Lung (tissue), 12 donors: ENCODE results near the gene KCNIP4. TPM values are rescaled to one million over a fixed set of nuclear protein-coding genes. Genes with fewer than 3 reads are reported as not detected.

Source experiments
- ATAC-seq: fragments of 200-7000 bp; cut with Tn5 transposase; one replicate; pipeline ENCODE4 v1.9.1; 2020; ENCODE audit warnings: moderate number of reproducible peaks; ENCODE audit not compliant: insufficient read depth, low FRiP score
- DNase-seq, 3 donors: peaks; one replicate each; pipeline ENCODE4 v3.0.0-alpha.2; 2013 to 2017
- H3K27ac ChIP-seq, 2 donors: one replicate each; pipeline ENCODE4 v1.5.1; 2013; ENCODE audit warnings: mild to moderate bottlenecking in 2 of 2, moderate library complexity in 2 of 2, control low read depth in 1 of 2, inconsistent platforms in 1 of 2, low read depth in 1 of 2, low read length in 1 of 2
- H3K27me3 ChIP-seq, 3 donors: one replicate each; pipeline ENCODE4 v1.5.1; 2013; ENCODE audit warnings: low read length in 2 of 3; ENCODE audit not compliant: control insufficient read depth in 3 of 3, insufficient read depth in 3 of 3
- H3K36me3 ChIP-seq, 4 donors: one replicate each; pipeline ENCODE4 v1.5.1; 2013; ENCODE audit warnings: low read length in 4 of 4, mild to moderate bottlenecking in 1 of 4, moderate library complexity in 1 of 4; ENCODE audit not compliant: control insufficient read depth in 4 of 4, insufficient read depth in 4 of 4
- H3K4me1 ChIP-seq, 5 donors: one replicate each; pipeline ENCODE4 v1.5.1; 2013; ENCODE audit warnings: low read length in 5 of 5, mild to moderate bottlenecking in 2 of 5, moderate library complexity in 1 of 5; ENCODE audit not compliant: control insufficient read depth in 5 of 5, insufficient read depth in 5 of 5
- H3K4me3 ChIP-seq: one replicate; pipeline ENCODE4 v1.5.1; 2013; ENCODE audit warnings: mild to moderate bottlenecking, control low read depth, moderate library complexity
- H3K9ac ChIP-seq, 2 donors: one replicate each; pipeline ENCODE4 v1.5.1; 2013; ENCODE audit warnings: low read length in 2 of 2, control low read depth in 1 of 2; ENCODE audit not compliant: insufficient read depth in 1 of 2
- H3K9me3 ChIP-seq, 4 donors: one replicate each; pipeline ENCODE4 v1.5.1; 2013; ENCODE audit warnings: low read length in 3 of 4, mild to moderate bottlenecking in 1 of 4, moderate library complexity in 1 of 4; ENCODE audit not compliant: control insufficient read depth in 4 of 4, insufficient read depth in 3 of 4
- CTCF ChIP-seq: IDR thresholded peaks from 2 replicates; pipeline ENCODE4 v1.5.1; 2012; ENCODE audit warnings: mild to moderate bottlenecking; ENCODE audit errors: control extremely low read depth, extremely low read depth
- WGBS, 2 donors: extraction: QIAGEN DNeasy Blood & Tissue Kit; methylation state at CpG; one replicate each; pipeline ENCODE4 v1.1.7; 2013; 5-methylcytosine and 5-hydroxymethylcytosine counted together
- polyA plus RNA-seq, 2 donors: library from polyadenylated mRNA; stranded (reverse); fragments of 200-250 nt; gene quantifications; one replicate each; pipeline ENCODE4 v1.2.1, GENCODE V29; 2013
- total RNA-seq, 2 donors: library from RNA; depleted of rRNA in 1 of 2; stranded (reverse); fragments of >200 nt in 1 of 2; gene quantifications; one replicate each; pipeline ENCODE4 v1.2.1, GENCODE V29; 2014 to 2021
- donor health status: control.
- donor health status: control.
- donor health status: Bipolar disorder and iron deficiency.
- donor health status: healthy.
- donor health status: DM: yes; HTN: yes; CAD: no.

Gene KCNIP4
- total and polyA plus RNA-seq, 4 donors: 0.11 TPM; not detected in 3

- Histone ChIP-seq H3K27ac (no peak overlapping the region), H3K9me3 (no peaks in the 10 kb centered on the region), H3K4me1 (peaks cover 0 to 47% (median 10%) of the 10 kb centered on the region in 5 donors), H3K9ac (no peak overlapping the region), H3K4me3 (no peak overlapping the region), H3K36me3 (no peaks in the 10 kb centered on the region), H3K27me3 (peaks cover 0 to 3% (median 0%) of the 10 kb centered on the region in 3 donors)
- ATAC-seq (no peak), DNase-seq (no peak)
- WGBS, 2 donors: 88 to 92% methylated on average over 3 of the region's 3 CpGs
- TF ChIP-seq CTCF: no peak
These were observed 1264.8 kb downstream of the KCNIP4 start for GRCh38 chr4:20683766-20684165.

- WGBS, 2 donors: 74 to 88% methylated on average over 3 of the region's 3 CpGs
- Histone ChIP-seq H3K27me3 (peaks cover 0 to 3% (median 0%) of the 10 kb centered on the region in 3 donors), H3K4me3 (no peak overlapping the region), H3K36me3 (no peaks in the 10 kb centered on the region), H3K4me1 (peaks cover 0 to 47% (median 10%) of the 10 kb centered on the region in 5 donors), H3K9ac (no peak overlapping the region), H3K27ac (no peak overlapping the region), H3K9me3 (no peaks in the 10 kb centered on the region)
- TF ChIP-seq CTCF: no peak
- ATAC-seq: no peak
- peak in 1 of 3 donors; percentile 26 for DNase-seq
These were observed 1265.7 kb downstream of the KCNIP4 start for GRCh38 chr4:20682853-20683252.

- peaks cover 0 to 3% (median 0%) of the 10 kb centered on the region in 3 donors for H3K27me3 ChIP-seq
- no peak for TF ChIP-seq CTCF
- H3K4me1 ChIP-seq: peaks cover 0 to 52% (median 10%) of the 10 kb centered on the region in 5 donors
- H3K9me3 ChIP-seq: no peaks in the 10 kb centered on the region
- ATAC-seq: no peak
- no peak overlapping the region for H3K9ac ChIP-seq
- peak; percentile 67 to 89 (median 79) for DNase-seq
- H3K27ac ChIP-seq: no peak overlapping the region
- 78 to 79% methylated on average over 1 of the region's 1 CpG for WGBS, 2 donors
- no peak overlapping the region for H3K4me3 ChIP-seq
- H3K36me3 ChIP-seq: no peaks in the 10 kb centered on the region
These were observed 1267.3 kb downstream of the KCNIP4 start for GRCh38 chr4:20681271-20681670.

GRCh38 chr4:20680736-20681135 is 1267.8 kb downstream of the KCNIP4 start:
- Histone ChIP-seq H3K36me3 (no peaks in the 10 kb centered on the region), H3K9me3 (no peaks in the 10 kb centered on the region), H3K27ac (no peak overlapping the region), H3K27me3 (peaks cover 0 to 3% (median 0%) of the 10 kb centered on the region in 3 donors), H3K4me3 (no peak overlapping the region), H3K9ac (no peak overlapping the region), H3K4me1 (peaks cover 0 to 53% (median 7%) of the 10 kb centered on the region in 5 donors)
- WGBS, 2 donors: 58 to 66% methylated on average over 1 of the region's 1 CpG
- ATAC-seq (no peak), DNase-seq (peak in 2 of 3 donors; percentile 58 to 71)
- no peak for TF ChIP-seq CTCF
